Esophagus squamous epithelium (tissue), 5 donors: Measurements from ENCODE around the gene RANGAP1. TPM values are rescaled to one million over a fixed set of nuclear protein-coding genes. Genes with fewer than 3 reads are reported as not detected.

Source experiments
- DNase-seq: peaks from one replicate; lab custom pipeline; 2025; lab: John Stamatoyannopoulos, UW
- H3K27ac ChIP-seq, 4 donors: fragments of 200-600 bp; sonication (generic); one replicate each; pipeline ENCODE4 v1.5.1; 2016 to 2019; ENCODE audit warnings: mild to moderate bottlenecking in 1 of 4
- H3K27me3 ChIP-seq, 4 donors: fragments of 200-600 bp; sonication (generic); 1 replicate in 3 of 4; 2 replicates in 1 of 4; pipeline versions ENCODE4 v1.5.1 to v1.6.0; 2017 to 2021; ENCODE audit warnings: antibody characterized with exemption in 1 of 4
- H3K36me3 ChIP-seq, 3 donors: fragments of 200-600 bp; sonication (generic); one replicate each; pipeline ENCODE4 v1.5.1; 2016 to 2019
- H3K4me1 ChIP-seq, 3 donors: fragments of 200-600 bp; sonication (generic); one replicate each; pipeline ENCODE4 v1.5.1; 2017 to 2019
- H3K4me3 ChIP-seq, 4 donors: fragments of 200-600 bp; sonication (generic); 1 replicate in 3 of 4; 2 replicates in 1 of 4; pipeline ENCODE4 v1.5.1; 2016 to 2019; ENCODE audit warnings: mild to moderate bottlenecking in 2 of 4, moderate library complexity in 1 of 4
- H3K9me3 ChIP-seq, 3 donors: fragments of 200-600 bp; sonication (generic); one replicate each; pipeline ENCODE4 v1.5.1; 2016 to 2019
- POLR2A ChIP-seq, 4 donors: fragments of 450-650 bp; IDR thresholded peaks; one replicate each; pipeline ENCODE4 v1.6.1; 2017; ENCODE audit warnings: antibody characterized with exemption in 4 of 4, mild to moderate bottlenecking in 4 of 4, moderate library complexity in 3 of 4
- WGBS, 2 donors: methylation state at CpG; one replicate each; pipeline ENCODE4 v1.1.5; 2018; 5-methylcytosine and 5-hydroxymethylcytosine counted together
- intact Hi-C: fragments of 100-400 bp; cut with DNase I; formaldehyde crosslinking; loops from one replicate; pipeline ENCODE4 v1.15.0; 2022
- total RNA-seq, 4 donors: library from RNA; depleted of rRNA; stranded (reverse); fragments of >200 nt; gene quantifications; one replicate each; pipeline ENCODE4 v1.1.0, GENCODE V29; 2016
- TF ChIP-seq, protein P1 (sequence below), 6 experiments: fragments of 450-650 bp in 4 of 6; fragments of 200-600 bp in 2 of 6; sonication (generic) in 2 of 6; IDR thresholded peaks; one replicate each; pipeline ENCODE4 v1.5.1; 2016 to 2019; ENCODE audit warnings: antibody characterized with exemption in 6 of 6, mild to moderate bottlenecking in 4 of 6, moderate library complexity in 4 of 6
- donor health status: DM: yes; HTN: yes; CAD: no.

Gene RANGAP1
- total RNA-seq, 4 donors from 2014 or later: 80.1 to 98.5 (median 84.5) TPM

DNA sequence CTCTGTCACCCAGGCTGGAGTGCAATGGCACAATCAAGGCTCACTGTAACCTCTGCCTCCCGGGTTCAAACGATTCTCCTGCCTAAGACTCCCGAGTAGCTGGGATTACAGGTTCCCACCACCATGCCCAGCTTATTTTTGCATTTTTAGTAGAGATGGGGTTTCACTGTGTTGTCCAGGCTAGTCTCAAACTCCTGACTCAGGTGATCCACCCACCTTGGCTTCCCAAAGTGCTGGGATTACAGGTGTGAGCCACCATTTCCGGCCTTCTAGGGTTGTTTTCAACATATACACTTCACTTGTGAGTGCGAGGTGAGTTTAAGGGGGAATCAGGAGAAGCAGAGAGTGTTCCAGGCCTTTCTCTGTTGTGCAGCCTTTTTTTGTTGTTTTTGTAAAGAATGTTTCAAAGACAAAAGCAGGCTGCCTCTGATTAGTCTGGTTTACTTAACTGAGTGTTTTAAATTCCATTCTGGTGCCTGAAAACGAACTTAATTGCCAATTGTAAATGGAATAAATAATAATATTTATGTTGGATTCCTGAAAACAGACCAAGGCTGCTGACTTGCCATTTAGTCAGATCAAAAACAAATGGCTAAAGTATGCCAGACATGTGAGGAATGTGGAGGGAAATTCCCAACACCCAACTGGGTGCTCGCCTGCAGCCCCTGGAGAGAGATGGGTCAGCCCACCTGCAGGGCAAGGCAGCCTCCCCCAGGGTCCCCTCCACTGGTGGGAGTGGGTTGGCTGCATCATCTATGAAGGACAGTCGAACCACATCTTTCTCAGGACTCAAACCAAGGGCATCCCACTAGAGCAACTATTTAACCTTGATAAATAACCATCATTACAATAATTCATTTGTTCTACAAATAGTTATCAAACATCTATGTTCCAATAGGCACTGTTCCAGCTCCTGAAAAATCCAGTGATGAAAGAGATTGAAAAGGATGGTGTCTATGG, 4.6 kb upstream of the RANGAP1 start:
- peak overlapping the region in 2 of 4 donors; percentile 49 to 99 for H3K27ac ChIP-seq
- no peak overlapping the region for H3K4me3 ChIP-seq
- 54 to 57% methylated on average over 7 to 8 of the region's 8 CpGs for WGBS, 2 donors
- no peaks in the 10 kb centered on the region for H3K27me3 ChIP-seq
- peaks cover 13 to 46% (median 19%) of the 10 kb centered on the region in 3 donors for H3K4me1 ChIP-seq
- intact Hi-C loops: no loop called here
- TF ChIP-seq, protein P1, sequence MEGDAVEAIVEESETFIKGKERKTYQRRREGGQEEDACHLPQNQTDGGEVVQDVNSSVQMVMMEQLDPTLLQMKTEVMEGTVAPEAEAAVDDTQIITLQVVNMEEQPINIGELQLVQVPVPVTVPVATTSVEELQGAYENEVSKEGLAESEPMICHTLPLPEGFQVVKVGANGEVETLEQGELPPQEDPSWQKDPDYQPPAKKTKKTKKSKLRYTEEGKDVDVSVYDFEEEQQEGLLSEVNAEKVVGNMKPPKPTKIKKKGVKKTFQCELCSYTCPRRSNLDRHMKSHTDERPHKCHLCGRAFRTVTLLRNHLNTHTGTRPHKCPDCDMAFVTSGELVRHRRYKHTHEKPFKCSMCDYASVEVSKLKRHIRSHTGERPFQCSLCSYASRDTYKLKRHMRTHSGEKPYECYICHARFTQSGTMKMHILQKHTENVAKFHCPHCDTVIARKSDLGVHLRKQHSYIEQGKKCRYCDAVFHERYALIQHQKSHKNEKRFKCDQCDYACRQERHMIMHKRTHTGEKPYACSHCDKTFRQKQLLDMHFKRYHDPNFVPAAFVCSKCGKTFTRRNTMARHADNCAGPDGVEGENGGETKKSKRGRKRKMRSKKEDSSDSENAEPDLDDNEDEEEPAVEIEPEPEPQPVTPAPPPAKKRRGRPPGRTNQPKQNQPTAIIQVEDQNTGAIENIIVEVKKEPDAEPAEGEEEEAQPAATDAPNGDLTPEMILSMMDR (IDR thresholded peaks at IDR 0.05): no peak
- TF ChIP-seq POLR2A (IDR thresholded peaks at IDR 0.05): no peak
- H3K36me3 ChIP-seq: no peaks in the 10 kb centered on the region
- DNase-seq: no peak
- H3K9me3 ChIP-seq: no peaks in the 10 kb centered on the region

DNA sequence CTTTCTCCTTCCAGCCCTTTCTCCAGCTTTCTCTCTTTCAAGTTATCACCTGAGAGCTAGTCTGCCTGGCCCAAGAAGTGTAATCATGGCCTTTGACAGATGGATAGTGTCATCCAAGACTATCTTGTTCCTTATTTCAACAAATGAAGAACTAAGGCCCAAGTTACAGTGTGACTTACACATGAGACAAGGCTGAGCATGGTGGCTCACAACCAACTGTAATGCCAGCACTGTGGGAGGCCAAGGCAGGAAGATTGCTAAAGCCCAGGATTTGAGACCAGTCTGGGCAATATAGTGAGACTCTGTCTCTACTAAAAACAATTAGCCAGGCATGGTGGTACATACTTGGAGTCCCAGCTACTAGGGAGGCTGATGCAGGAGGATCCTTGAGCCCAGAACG, 3.7 kb upstream of the RANGAP1 start:
- no peak for TF ChIP-seq POLR2A (IDR thresholded peaks at IDR 0.05)
- TF ChIP-seq, protein P1 (IDR thresholded peaks at IDR 0.05): no peak
- intact Hi-C loops: no loop called here
- DNase-seq: no peak
- H3K36me3 ChIP-seq: no peaks in the 10 kb centered on the region
- WGBS, 2 donors: 90 to 100% methylated on average over 1 of the region's 1 CpG
- H3K27ac ChIP-seq: peak overlapping the region in 2 of 4 donors; percentile 87 to 99
- no peaks in the 10 kb centered on the region for H3K9me3 ChIP-seq
- H3K4me3 ChIP-seq: no peak overlapping the region
- peaks cover 20 to 55% (median 26%) of the 10 kb centered on the region in 3 donors for H3K4me1 ChIP-seq
- H3K27me3 ChIP-seq: no peaks in the 10 kb centered on the region

DNA sequence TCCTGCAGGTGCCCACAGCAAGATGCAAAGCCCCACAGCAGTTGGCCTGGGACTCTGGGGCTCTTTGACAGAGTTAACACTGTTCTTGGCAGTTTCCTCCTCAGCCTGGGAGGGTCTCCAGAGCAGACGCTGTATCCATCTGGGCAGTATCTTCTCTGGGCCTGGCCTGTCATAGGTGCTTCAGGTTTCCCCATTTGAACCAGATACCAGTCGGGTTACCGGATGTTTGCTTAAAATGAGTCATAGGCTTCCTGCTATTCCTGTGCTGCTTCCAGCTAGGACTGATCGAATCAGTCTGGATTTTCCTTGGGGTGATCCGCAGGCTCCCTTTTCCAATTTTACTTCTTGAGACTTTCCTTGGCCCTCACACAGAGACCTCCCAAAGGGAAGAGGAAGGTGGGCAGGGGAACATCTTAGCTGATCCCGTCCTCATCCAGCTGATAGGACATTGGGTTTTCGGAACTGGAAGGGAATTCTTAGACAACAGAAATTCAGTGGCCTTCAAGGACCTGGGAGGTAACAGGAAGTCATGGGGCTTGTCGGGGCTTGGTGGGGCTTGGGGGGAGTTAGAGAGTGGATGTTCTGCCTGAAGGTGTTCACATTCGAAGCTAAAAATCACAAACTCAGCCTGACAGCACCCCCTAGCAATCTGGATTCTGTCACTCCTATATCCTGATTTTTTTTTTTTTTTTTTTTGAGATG, 2.4 kb upstream of the RANGAP1 start:
- no peak for DNase-seq
- H3K9me3 ChIP-seq: no peaks in the 10 kb centered on the region
- H3K27me3 ChIP-seq: no peaks in the 10 kb centered on the region
- peak overlapping the region; percentile 77 to 99 (median 86) for H3K27ac ChIP-seq
- WGBS, 2 donors: 24 to 30% methylated on average over 7 to 9 of the region's 9 CpGs
- peaks cover 0 to 9% (median 0%) of the 10 kb centered on the region in 3 donors for H3K36me3 ChIP-seq
- TF ChIP-seq, protein P1 (IDR thresholded peaks at IDR 0.05): no peak
- TF ChIP-seq POLR2A (IDR thresholded peaks at IDR 0.05): no peak
- H3K4me1 ChIP-seq: peaks cover 25 to 68% (median 33%) of the 10 kb centered on the region in 3 donors
- intact Hi-C loops: no loop called here
- H3K4me3 ChIP-seq: peak overlapping the region in 1 of 4 donors; percentile 44

DNA sequence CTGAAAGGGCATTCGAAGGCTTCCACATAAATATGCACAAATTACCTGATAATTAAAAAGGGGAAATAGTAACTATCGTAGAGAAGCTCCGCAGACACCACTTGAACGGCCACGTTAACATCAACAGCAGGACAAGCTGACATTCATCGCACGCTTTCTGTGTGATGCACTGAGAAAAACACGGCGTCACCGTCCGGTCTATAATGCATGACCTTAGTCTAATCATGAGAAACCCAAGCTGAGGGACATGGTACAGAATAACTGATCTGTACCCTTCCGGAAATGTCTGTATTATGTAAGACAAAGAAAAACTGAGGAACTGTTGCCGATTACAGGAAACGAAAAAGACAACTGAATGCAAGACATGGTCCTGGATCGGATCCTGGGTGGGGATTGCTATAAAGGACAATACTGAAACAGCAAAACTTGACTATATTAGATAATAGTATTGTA, 678 bp upstream of the RANGAP1 start:
- Histone ChIP-seq H3K9me3 (no peaks in the 10 kb centered on the region), H3K27me3 (no peaks in the 10 kb centered on the region), H3K4me1 (peaks cover 25 to 76% (median 33%) of the 10 kb centered on the region in 3 donors), H3K27ac (peak overlapping the region; percentile 77 to 99 (median 87)), H3K4me3 (peak overlapping the region; percentile 27 to 98 (median 90)), H3K36me3 (peaks cover 0 to 26% (median 7%) of the 10 kb centered on the region in 3 donors)
- DNase-seq: no peak
- TF ChIP-seq, protein P1 (IDR thresholded peaks at IDR 0.05): no peak
- TF ChIP-seq POLR2A (IDR thresholded peaks at IDR 0.05): no peak
- intact Hi-C loops: no loop called here
- 2 to 5% methylated on average over 15 of the region's 15 CpGs for WGBS, 2 donors
